Measurements from ENCODE around the gene PRPF40B. TPM values are rescaled to one million over a fixed set of nuclear protein-coding genes. Genes with fewer than 3 reads are reported as not detected.

The PRPF40B gene
- total RNA-seq, 3 donors from 2014 or later (not counting 1 experiment from before 2014, with no cell fraction given), result 5.6 to 6.8 (median 5.9) TPM

- TF ChIP-seq CTCF (IDR thresholded peaks at IDR 0.05), result no peak
- peaks cover 13% of the 10 kb centered on the region for H3K4me1 ChIP-seq (ENCODE audit: control insufficient read depth, insufficient read depth, low read length)
- Mint-ChIP-seq H3K4me3 (no peak overlapping the region), H3K9me3 (no peaks in the 10 kb centered on the region), H3K36me3 (no peaks in the 10 kb centered on the region), H3K27ac (peak overlapping the region; percentile 67 to 89), H3K4me1 (peaks cover 29 to 50% of the 10 kb centered on the region in 2 donors), H3K27me3 (ENCODE audit: low read depth in 2 of 2) (no peaks in the 10 kb centered on the region)
- intact Hi-C loops (cut with micrococcal nuclease), result no loop called here
- H3K4me3 ChIP-seq (ENCODE audit: low read length), result no peak overlapping the region
- H3K27ac ChIP-seq (ENCODE audit: low read length), result no peak overlapping the region
- peaks cover 63% of the 10 kb centered on the region for H3K36me3 ChIP-seq (ENCODE audit: control insufficient read depth, insufficient read depth, low read length)
- H3K9me3 ChIP-seq (ENCODE audit: control insufficient read depth, insufficient read depth, low read length), result no peaks in the 10 kb centered on the region
- ATAC-seq, result no peak
- WGBS (ENCODE audit: insufficient coverage), result 95% methylated on average over 7 of the region's 7 CpGs
- no peak for DNase-seq
- no peaks in the 10 kb centered on the region for H3K27me3 ChIP-seq (ENCODE audit: control insufficient read depth, insufficient read depth, low read length)
Observed at GRCh38 chr12:49646331-49646830, 23.0 kb downstream of the PRPF40B start.

- H3K4me1 Mint-ChIP-seq, result peaks cover 29 to 50% of the 10 kb centered on the region in 2 donors
- no peaks in the 10 kb centered on the region for H3K27me3 ChIP-seq (ENCODE audit: control insufficient read depth, insufficient read depth, low read length)
- H3K27me3 Mint-ChIP-seq (ENCODE audit: low read depth in 2 of 2), result no peaks in the 10 kb centered on the region
- H3K27ac ChIP-seq (ENCODE audit: low read length), result no peak overlapping the region
- H3K27ac Mint-ChIP-seq, result peak overlapping the region; percentile 63 to 69
- no peak overlapping the region for H3K4me3 Mint-ChIP-seq
- WGBS (ENCODE audit: insufficient coverage), result 86% methylated on average over 11 of the region's 12 CpGs
- peaks cover 70% of the 10 kb centered on the region for H3K36me3 ChIP-seq (ENCODE audit: control insufficient read depth, insufficient read depth, low read length)
- no peaks in the 10 kb centered on the region for H3K9me3 Mint-ChIP-seq
- ATAC-seq (no peak), DNase-seq (no peak)
- H3K36me3 Mint-ChIP-seq, result peaks cover under 1% of the 10 kb centered on the region
- no peak overlapping the region for H3K4me3 ChIP-seq (ENCODE audit: low read length)
- intact Hi-C loops (cut with micrococcal nuclease), result no loop called here
- TF ChIP-seq CTCF (IDR thresholded peaks at IDR 0.05), result no peak
- H3K4me1 ChIP-seq (ENCODE audit: control insufficient read depth, insufficient read depth, low read length), result peaks cover 13% of the 10 kb centered on the region
- H3K9me3 ChIP-seq (ENCODE audit: control insufficient read depth, insufficient read depth, low read length), result no peaks in the 10 kb centered on the region
Observed at GRCh38 chr12:49646871-49647654, 23.7 kb downstream of the PRPF40B start.

- Histone ChIP-seq H3K4me3 (ENCODE audit: low read length) (no peak overlapping the region), H3K9me3 (ENCODE audit: control insufficient read depth, insufficient read depth, low read length) (no peaks in the 10 kb centered on the region), H3K27ac (ENCODE audit: low read length) (no peak overlapping the region), H3K4me1 (ENCODE audit: control insufficient read depth, insufficient read depth, low read length) (peaks cover 13% of the 10 kb centered on the region), H3K36me3 (ENCODE audit: control insufficient read depth, insufficient read depth, low read length) (peaks cover 80% of the 10 kb centered on the region), H3K27me3 (ENCODE audit: control insufficient read depth, insufficient read depth, low read length) (no peaks in the 10 kb centered on the region)
- ATAC-seq (no peak), DNase-seq (no peak)
- Mint-ChIP-seq H3K27me3 (ENCODE audit: low read depth in 2 of 2) (no peaks in the 10 kb centered on the region), H3K36me3 (peaks cover 8% of the 10 kb centered on the region), H3K9me3 (no peaks in the 10 kb centered on the region), H3K4me1 (peaks cover 29 to 50% of the 10 kb centered on the region in 2 donors), H3K4me3 (no peak overlapping the region), H3K27ac (peak overlapping the region; percentile 63 to 69)
- no peak for TF ChIP-seq CTCF (IDR thresholded peaks at IDR 0.05)
- 89% methylated on average over 15 of the region's 15 CpGs for WGBS (ENCODE audit: insufficient coverage)
- intact Hi-C loops (cut with micrococcal nuclease), result no loop called here
Observed at GRCh38 chr12:49647827-49648711, 24.7 kb downstream of the PRPF40B start.

Data from natural killer cell (primary cell).